ENCODE results near the gene FAM219A.
"Not testable (repeated sequence)": the region's sequence is repeated elsewhere in the genome, so short reads cannot be mapped to it uniquely, and the experiment has no call there.

The FAM219A gene

DNA sequence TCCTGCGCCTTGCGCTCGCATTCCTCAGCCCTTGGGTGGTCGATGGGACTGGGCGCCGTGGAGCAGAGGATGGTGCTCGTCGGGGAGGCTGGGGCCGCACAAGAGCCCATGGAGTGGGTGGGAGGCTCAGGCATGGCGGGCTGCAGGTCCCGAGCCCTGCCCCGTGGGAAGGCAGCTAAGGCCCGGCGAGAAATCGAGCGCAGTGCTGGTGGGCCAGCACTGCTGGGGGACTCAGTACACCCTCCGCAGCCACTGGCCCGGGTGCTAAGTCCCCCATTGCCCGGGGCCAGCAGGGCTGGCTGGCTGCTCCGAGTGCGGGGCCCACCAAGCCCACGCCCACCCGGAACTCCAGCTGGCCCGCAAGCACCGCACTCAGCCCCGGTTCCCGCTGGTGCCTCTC, 24.4 kb upstream of the FAM219A start:
- DNase-seq: not testable (repeated sequence)

DNA sequence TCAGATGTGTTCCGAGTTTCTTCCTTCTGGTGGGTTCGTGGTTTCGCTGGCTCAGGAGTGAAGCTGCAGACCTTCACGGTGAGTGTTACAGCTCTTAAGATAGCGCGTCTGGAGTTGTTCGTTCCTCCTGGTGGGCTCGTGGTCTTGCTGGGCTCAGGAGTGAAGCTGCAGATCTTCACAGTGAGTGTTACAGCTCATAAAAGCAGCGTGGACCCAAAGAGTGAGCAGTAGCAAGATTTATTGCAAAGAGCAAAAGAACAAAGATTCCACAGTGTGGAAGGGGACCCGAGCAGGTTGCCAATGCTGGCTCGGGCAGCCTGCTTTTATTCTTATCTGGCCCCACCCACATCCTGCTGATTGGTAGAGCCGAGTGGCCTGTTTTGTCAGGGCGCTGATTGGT, 23.2 kb upstream of the FAM219A start:
- DNase-seq: not testable (repeated sequence)

DNA sequence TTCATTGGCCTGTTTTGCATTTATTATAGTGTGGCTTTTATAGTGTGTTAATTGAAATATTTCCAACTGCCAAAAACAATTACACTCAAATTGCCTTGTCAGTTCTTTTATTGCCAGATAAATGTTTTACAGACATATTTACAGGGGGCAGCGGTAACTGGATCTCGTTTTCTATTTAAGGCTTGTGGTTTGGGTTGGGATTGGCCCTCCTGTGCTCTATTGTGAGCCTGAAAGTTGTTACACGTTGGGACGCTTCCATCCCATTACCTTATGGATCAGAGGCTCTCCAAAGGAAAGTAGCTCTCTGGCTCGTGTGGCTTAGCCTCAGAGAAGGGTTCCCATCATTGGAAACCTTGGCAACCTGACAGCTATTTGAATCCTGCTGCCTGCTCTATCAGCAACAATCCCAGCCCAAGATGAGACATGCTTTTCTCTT, 21.1 kb upstream of the FAM219A start:
- DNase-seq: no peak

DNA sequence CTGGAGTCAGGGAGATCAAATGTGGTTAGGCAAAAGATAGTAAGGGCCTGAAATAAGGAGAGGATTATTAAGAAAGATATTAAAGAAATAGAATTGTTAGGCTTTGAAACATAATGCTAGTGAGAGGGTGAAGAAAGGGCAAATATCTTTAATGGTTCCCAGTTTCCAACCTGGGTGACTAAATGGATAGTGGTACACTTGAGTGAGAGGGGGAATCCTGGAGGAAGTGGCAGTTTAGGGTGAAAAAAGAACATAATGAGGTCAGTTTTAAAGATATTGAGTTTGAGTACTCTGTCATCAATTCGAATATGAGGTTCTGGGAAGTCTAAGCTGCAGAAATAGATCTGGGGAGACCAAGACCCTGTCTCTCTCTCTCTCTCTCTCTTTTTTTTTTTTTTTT, 19.2 kb upstream of the FAM219A start:
- DNase-seq: no peak

DNA sequence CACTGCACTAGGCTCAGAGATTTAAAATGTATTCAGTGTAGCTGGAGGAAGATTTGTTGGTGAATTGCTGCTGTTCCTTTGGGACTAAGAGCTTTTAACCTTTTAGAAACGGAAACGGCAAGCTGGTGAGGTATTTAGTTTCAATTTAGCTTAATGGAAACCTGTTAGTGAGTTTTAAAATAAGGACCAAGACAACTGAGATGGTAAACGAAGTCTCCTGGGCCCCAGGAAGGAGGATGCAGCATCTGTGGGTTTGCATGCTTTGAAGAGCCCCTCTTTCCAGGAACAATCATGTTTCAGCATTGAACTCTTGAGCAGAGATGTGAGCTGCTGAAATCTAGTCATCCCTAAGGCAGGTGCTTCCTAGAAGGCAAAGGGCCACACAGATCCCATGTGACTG, 16.7 kb upstream of the FAM219A start:
- DNase-seq: no peak

DNA sequence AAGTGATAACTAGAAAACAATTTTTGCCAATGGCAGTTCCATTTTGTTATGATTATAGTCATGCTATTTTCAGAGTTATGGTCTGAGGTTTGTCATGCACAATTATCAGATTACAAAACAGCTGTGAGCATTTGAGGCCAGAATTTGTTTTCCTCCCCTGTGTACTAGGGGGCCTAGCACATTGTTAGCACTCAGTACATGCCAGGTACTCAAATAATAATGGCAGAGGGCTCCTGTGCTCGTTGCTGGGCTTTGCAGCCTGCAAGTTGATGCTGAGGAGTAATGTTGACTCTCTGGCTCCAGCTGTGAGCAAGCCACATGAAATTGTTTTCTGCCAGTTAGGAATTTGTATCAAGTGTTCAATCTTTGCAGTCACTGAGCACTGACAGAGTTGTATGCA, 7.1 kb upstream of the FAM219A start:
- no peak for DNase-seq

DNA sequence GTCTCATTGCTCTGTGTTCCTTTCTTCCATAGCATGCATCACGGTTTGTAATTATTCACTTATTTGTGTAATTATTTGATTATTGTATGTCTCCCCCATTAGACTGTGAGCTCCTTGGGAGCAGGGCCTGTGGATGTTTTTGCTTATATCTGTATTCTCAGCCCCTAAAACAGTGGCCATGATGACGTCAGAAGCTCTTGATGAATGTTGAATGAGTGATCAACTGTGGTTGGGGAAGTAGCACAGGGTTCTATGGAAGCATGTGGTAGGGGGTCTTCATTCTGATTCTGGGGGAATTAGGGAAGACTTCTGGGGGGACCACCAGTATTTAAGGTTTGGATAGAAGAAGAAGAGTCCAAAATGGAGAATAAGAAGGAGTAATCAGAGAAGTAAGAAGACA, 6.2 kb upstream of the FAM219A start:
- no peak for DNase-seq

DNA sequence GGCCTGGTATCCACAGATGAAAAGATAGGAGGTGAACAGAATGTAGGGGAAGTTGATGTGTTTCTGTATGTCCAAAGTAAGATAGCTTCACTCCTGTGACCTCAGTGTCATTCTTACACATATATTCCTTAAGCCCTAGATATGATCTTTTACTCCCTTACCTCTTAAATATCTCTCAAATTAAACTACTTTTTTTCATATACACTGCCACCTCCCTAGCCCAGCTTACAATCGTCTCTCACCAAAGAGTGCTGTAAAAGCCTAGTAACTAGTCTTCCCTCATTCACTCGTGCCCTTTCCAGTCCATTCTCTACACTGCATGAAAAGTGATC, 5.5 kb upstream of the FAM219A start:
- DNase-seq: no peak

DNA sequence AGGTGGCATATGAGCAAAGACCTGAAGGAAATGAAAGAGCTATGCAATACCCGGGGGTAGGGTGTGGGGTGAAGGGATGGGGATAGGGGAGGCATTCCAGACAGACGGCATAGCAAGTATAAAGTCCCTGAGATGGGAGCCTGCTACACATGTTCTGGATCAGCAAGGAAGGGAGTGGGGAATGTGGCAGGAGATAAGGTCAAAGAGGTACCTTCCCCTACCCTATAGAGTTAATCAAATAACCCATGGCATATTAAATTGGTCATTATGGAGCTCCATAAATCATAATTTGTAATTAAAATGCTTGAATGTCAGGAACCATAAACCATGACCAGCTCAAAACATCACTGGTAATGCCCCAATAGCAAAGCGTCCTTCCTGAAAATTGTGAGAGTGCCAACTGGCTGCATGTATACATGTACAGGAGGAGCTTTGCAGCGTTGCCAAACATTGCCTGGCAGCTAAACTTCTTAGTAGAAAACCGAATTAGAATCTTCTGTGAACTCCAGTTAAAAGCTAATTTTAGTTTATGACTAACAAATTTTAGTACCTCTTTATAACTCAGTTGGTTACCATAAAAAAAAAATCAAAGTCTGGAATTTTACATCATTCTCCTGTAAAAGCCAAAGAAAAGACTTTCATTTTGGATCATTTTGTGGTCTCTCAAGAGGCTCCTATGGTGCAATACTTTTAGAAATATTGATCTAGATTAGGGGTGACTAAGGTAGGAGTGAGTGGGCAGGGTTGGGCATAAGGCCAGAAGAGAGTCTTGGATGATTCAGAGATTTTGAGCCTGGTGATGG, 4.9 kb upstream of the FAM219A start:
- no peak for DNase-seq

DNA sequence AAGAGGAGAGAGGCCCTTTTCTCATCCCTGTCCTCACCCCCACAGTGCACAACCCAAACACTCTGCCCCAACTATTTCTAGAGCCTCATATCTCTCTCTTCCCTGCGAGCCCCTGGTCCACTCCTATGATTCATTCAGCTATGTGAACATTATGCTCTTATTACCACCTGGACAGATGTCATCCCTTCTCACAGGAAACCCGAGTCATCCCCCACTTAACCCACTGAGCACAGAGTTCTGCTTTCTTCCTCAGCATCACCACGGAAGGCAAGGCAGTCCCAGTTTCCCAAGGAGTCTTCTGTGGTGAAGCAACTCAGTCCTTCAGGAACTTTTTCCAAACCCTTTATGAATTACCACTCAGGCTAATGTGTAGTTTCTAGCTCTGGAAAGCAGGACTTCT, 1.6 kb upstream of the FAM219A start:
- DNase-seq: no peak

DNA sequence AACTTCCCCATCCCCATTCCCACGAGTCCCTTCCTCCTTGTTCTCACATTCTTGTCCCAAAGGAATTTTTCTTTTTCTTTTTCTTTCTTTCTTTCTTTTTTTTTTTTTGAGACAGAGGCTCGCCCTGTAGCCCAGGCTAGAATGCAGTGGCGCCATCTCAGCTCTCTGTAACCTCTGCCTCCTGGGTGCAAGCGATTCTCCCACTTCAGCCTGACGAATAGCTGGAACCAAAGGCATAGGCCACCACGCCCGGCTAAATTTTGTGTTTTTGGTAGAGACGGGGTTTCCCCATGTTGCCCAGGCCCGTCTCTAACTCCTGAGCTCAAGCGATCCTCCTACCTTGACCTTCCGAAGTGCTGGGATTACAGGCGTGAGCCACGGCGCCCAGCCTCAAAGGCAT, 986 bp upstream of the FAM219A start:
- no peak for DNase-seq

DNA sequence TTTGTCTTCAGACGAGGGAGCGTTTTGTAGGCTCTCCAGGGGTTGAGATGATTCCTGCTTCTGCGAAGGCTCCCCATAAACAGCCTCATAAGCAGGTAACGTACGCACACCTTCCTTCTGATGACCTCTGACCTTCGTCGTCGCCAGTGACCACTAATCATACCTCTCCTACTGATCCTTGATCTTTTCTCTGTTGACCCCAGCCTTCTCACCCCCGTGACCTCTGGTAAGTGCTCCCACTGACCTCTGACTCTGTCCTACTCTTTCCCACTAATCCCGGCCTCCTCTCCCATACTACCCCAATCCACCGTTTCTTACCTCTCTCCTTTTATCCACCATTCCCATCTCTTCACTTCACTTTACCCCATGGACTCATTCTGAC, 580 bp upstream of the FAM219A start:
- DNase-seq: no peak

DNA sequence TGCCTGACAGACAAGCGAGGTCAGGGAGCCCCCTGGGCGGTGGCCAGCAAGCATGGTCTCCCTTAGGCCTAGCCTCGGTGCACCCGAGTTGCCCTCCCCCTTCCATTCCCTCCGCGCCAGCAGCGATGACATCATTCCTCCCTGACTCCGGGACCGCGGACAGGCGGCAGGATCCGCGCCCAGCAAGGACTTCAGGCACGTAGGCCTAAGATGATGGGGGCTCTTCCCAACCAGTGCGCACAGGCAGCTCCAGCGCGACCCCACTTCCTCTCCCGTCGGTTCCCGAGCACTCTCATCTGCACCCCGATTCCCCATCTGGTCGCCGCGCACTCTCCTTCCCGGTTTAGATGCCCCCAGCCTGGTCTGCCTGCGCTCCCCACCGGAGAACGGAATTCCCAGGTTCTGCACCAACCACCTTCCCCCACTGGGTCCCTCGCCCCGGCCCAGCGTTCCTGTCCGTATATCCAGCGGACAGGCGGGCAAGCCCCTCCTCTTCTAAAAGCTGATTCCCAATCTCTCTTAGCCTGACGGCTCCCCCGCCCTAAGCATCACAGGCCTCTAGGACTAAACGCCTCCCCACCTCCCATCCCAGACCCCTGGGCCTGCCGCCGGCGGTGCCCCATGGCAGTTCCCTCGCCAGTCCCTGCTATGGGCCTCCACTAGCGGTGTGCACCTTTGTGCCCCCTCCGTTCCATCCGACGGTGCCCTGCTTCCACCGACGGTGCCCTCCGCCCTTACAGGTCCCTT, 931 bp downstream of the FAM219A start:
- DNase-seq: peak; percentile 46

DNA sequence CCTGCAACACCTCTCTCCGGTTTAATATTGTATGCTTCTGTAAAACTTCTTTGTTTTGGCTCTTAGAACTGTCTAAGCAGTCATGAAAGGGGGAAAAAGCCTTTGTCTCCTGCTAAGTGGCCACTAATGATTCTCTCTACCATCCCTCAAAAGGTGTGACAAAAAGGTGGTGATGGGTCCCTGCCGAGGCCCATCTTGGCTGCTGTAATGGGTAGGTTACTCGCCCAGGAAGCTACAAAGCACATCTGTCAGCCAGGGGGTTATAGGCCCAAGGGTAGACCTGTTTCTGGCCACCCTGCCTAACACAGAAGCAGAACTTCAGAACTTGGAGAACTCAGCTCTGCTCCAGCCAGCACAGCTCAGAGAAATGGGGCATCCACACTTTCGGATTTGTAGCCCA, 1.6 kb downstream of the FAM219A start:
- DNase-seq: no peak

DNA sequence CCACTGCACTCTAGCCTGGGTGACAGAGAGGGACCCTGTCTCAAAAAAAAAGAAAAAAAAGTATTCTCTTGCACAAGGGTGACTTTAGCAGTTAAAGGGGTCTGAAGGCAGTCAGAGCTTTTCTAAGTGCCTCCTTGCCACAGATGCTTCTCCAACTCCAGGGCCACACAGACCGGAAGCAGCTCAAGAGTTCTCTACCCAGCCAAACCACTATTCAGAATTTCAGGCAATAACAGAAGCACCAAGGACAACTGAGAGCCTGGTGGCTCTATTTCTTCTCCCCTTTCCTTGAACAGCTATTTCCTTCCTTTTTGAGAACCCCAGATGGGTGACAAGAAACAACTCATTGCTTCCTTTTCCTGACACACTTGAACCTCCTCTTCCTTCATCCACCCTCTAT, 2.2 kb downstream of the FAM219A start:
- DNase-seq: no peak

DNA sequence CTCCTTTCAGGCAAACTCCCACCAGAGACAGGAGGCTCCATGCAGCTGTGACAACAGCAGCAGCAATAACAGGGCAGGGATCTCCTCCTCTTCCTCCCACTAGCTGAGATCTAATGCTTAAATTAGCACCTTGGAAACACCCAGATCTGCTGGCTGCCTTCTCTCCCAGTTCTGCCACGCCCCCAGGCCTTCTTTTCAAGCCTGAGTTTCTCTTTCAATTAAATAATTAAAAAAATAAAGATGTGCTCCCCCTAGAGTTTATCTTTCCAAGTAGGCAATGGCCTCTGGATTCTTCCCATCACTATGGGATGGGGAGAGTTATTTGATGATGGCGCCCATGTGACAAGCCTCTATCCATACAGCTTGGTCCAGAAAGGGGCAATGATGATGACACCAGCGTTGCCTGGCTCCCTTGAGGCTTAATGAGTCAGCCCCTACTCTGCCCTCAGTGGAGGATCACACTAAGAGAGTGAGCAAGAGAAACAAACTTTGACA, 3.8 kb downstream of the FAM219A start:
- no peak for DNase-seq

DNA sequence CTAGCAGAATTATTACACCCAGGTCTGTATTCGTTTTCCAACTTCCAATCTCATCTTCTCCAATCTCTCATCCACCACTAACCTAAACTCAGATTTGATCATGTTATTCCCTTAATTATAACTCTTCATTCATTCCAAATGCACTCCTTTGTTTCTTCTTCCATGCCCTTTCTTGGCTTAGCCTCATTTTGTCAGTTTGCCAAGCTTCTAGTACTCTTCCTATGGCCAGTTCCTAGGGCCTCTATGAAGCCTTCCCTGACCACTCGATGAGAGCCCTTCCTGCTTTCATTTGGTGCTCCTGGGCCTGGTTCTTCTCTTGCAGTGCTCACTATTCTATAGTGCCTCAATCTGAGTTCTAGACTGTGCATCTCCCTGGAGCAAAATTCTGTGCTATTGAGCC, 5.8 kb downstream of the FAM219A start:
- no peak for DNase-seq

DNA sequence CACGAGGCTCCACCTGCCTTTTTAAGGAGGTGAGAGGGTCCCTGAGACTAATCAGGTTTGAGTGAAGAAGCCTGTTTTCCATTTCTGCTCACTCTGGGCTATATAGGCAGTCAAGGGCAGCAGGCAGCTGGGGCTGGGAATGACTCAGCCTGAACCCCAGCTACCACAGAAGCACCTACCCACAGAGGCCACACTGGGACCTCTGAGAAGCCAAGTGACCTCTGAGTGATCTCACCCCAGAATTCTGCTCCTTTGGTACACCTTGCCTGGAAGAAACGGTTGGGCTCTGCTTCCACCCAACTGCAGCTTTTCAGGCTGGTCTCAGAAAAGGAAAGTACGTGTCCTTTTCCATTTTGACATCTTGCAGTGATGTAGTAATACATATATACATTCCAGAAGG, 6.8 kb downstream of the FAM219A start:
- DNase-seq: no peak

DNA sequence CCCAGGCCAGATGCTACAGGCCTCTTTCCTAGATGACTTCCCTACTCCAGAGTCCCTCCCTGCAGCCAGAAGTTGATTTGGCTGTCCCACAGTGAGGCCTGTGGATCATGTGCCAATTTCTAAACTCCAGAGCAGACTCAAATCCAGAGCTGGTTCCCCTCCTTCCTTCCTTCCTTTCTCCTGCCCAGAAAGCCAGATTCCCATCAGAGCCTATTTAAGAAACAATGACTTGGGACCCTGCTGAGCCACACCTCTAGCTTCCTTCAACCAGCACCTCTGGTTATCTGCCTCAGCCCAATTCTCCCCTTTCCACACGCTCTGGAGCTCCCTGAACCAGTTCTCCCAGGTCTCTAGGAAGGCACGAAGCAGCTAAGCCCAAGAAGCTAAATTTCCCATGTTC, 7.2 kb downstream of the FAM219A start:
- DNase-seq: no peak

DNA sequence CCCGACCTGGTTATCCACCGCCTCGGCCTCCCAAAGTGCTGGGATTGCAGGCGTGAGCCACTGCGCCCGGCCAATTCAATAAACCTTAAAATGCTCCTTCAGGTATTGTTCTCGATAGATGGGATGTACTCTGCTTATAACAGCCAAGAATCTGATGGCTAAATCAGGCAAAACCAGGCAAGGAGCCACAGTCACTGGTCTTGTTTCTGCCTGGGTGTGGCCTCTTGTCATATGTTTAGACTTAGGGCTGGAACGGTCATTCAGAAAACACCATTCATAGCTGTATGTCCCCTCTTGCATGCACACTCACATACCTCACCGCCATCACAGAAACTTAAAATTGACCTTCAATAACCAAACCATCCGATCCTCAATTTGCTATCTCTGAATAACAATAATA, 7.7 kb downstream of the FAM219A start:
- DNase-seq: no peak

DNA sequence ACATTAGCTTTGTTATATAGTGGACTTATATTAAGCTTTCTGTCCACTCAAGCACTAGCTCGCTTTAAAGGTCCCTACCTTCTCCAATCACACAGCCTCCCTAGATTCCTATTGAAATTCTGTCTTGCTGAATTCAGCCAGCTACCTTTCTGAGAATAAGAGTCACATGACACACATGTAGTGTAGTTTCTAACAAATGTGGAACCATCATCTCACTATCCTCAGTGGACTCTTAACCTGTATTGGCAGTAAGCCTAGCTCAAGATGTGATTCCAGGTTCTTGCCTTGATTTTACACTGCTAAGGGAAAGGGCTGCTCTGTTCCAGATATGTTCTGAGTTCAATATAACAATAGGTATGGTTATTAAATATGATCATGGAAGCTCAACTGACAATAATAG, 11.4 kb downstream of the FAM219A start:
- DNase-seq: no peak

DNA sequence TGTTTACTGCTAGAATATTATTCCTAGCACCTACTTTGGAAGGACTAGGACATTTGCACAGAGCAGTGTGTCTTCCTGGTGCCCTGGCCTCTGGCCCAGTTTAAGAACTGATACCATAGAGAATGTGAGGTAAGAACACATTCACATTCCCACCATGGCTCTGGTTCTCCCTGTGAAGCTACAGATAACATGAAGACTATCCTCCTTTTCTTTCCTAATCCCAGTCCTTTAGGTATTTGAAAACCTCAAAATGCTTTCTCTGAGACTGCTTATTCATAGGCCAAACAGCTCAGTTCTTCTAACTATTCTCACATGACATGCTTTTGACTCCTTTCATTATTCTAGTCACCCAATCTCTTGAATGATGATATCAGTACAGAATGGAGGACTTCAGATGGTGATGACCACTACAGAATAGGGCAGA, 11.9 kb downstream of the FAM219A start:
- DNase-seq: no peak

DNA sequence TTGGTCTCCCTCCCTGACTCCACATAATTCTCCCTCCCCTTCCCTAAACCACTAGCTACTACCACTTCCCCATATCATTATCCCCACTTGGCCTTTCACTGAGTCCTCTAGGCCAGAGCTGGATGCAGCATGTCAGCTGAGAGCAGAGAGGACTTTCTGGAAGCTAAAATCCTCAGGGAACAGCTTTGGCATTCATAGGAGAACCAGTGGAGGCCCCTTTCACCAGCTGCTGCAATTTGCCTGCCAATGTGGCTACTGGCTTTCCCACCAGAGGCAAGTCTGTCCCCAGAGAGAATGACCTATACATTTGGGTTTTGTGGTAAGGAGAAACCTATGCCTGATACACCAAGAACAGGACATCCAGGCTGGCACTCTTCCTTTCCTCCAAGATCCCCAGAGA, 14.4 kb downstream of the FAM219A start:
- no peak for DNase-seq

DNA sequence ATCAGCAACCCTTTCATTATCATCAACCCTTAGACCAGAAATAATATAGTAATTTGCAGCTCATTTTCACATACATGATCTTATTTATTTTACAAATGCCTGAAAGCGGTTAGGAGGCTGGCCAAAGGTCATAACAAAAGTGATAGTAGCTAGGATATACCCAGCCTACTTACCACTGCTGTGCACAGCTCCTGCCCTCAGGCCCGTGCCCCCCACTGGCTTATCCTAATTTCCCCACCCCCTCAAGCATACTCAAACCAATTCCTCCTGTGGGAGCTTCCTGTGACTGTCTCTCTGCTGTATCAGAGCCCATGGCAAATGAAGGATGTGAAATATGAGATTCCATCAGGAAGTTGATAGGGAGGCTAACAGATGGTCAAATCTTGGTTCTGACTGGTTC, 14.8 kb downstream of the FAM219A start:
- no peak for DNase-seq

DNA sequence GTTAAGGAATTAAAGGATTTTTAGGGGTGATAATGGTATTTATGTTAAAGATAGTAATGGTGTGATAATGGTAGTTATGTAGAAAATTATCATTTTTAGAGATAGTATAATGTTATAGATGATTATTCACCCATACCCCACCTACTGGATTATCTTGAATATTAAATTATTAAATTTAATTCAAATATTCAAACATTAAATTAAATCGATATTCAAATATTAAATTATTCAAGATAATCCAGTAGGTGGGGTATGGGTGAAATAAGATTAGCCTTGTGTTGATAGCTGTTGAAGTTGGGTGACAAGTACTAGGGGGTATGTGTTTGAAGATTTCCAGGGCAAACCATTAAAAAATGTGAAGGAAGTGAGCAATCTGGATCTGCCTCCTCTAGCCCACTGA, 15.6 kb downstream of the FAM219A start:
- DNase-seq: no peak
